K562 (cell line): ENCODE measurements around the gene PDE1C. TPM values are rescaled to one million over a fixed set of nuclear protein-coding genes. Genes with fewer than 3 reads are reported as not detected.

Source experiments
- ATAC-seq: fragments of 200-7000 bp; cut with Tn5 transposase; 3 replicates; pipeline ENCODE4 v1.9.1; 2020; ENCODE audit warnings: moderate library complexity
- BruUV-seq: library from RNA; stranded (reverse); fragments of 400-500 nt; replicated peaks from 2 replicates; lab custom pipeline; 2021; lab: Mats Ljungman, UMichigan
- CTCF ChIA-PET: fragments of 300-600 bp; formaldehyde crosslinking; extraction: SDS; loops from one replicate; lab custom pipeline; 2021; ENCODE audit warnings: low intra/inter-chr PET ratio; lab: Yijun Ruan, JAX
- POLR2A ChIA-PET: fragments of 300-600, 350-650 bp; sonication (Branson Sonifier 250); formaldehyde crosslinking; extraction: SDS; loops from one replicate; lab custom pipeline; 2021; ENCODE audit warnings: antibody characterized with exemption, inconsistent platforms; lab: Yijun Ruan, JAX
- DNase-seq, 4 experiments: peaks; one replicate each; pipeline versions ENCODE4 v3.0.0 to v3.0.0-alpha.2; 2011 to 2018; ENCODE audit warnings: low spot score in 3 of 4, mixed read lengths in 3 of 4; ENCODE audit errors: extremely low read depth in 1 of 4
- FAIRE-seq: peaks from 2 replicates; lab custom pipeline; 2011; peaks lifted over from hg19 to GRCh38; lab: Jason Lieb, UNC
- H2AFZ ChIP-seq: 2 replicates; pipeline ENCODE4 v1.6.0; 2011; ENCODE audit warnings: low read depth, low read length, control low read depth, inconsistent platforms
- H3K27ac ChIP-seq: fragments of 200-600 bp; 3 replicates; pipeline ENCODE4 v1.8.0; 2011; ENCODE audit warnings: low read depth, mild to moderate bottlenecking, control low read depth, inconsistent platforms, low read length, moderate library complexity, mixed read lengths; ENCODE audit errors: extremely low read depth
- H3K27me3 ChIP-seq, 2 experiments: fragments of 300-600 bp in 1 of 2; 2 replicates in 1 of 2; 3 replicates in 1 of 2; pipeline versions ENCODE4 v1.6.0 to v1.8.0; 2011; ENCODE audit warnings: inconsistent platforms in 2 of 2, low read length in 2 of 2, mild to moderate bottlenecking in 1 of 2, mixed read lengths in 1 of 2, moderate library complexity in 1 of 2; ENCODE audit not compliant: control insufficient read depth in 2 of 2, insufficient read depth in 2 of 2
- H3K36me3 ChIP-seq: fragments of 300-600 bp; 3 replicates; pipeline ENCODE4 v1.8.0; 2011; ENCODE audit warnings: mild to moderate bottlenecking, low read length, inconsistent platforms; ENCODE audit not compliant: control insufficient read depth, insufficient read depth
- H3K4me1 ChIP-seq, 2 experiments: fragments of 200-600 bp in 1 of 2; replicated peaks in 1 of 2; 2 replicates in 1 of 2; 3 replicates in 1 of 2; pipeline versions ENCODE4 v1.5.1 to v1.8.0; 2011; ENCODE audit warnings: inconsistent platforms in 2 of 2, low read length in 2 of 2, mild to moderate bottlenecking in 1 of 2, mixed read lengths in 1 of 2, moderate library complexity in 1 of 2; ENCODE audit not compliant: control insufficient read depth in 2 of 2, insufficient read depth in 2 of 2
- H3K4me2 ChIP-seq: 2 replicates; pipeline ENCODE4 v1.6.1; 2011; ENCODE audit warnings: low read length, control low read depth, inconsistent platforms, mixed read lengths; ENCODE audit not compliant: insufficient read depth
- H3K4me3 ChIP-seq: fragments of 200-600 bp; sonication (generic), shearing (Covaris generic); 2 replicates; pipeline ENCODE4 v1.5.1; 2016; ENCODE audit warnings: control low read depth, inconsistent platforms
- H3K79me2 ChIP-seq: fragments of 200-600 bp; 3 replicates; pipeline ENCODE4 v1.8.0; 2011; ENCODE audit warnings: low read length, inconsistent platforms; ENCODE audit not compliant: control insufficient read depth, insufficient read depth
- H3K9ac ChIP-seq, 2 experiments: 2 replicates each; pipeline versions ENCODE4 v1.6.0 to v1.6.1; 2011; ENCODE audit warnings: low read depth in 2 of 2, low read length in 2 of 2, control low read depth in 1 of 2, inconsistent platforms in 1 of 2, mild to moderate bottlenecking in 1 of 2, mixed read lengths in 1 of 2; ENCODE audit not compliant: insufficient read depth in 1 of 2
- H3K9me1 ChIP-seq: one replicate; pipeline ENCODE4 v1.6.0; 2011; ENCODE audit warnings: inconsistent platforms, mild to moderate bottlenecking, low read length, moderate library complexity; ENCODE audit not compliant: control insufficient read depth, insufficient read depth
- H3K9me3 ChIP-seq: replicated peaks from 2 replicates; pipeline ENCODE4 v1.5.1; 2011; ENCODE audit warnings: low read depth, low read length, inconsistent platforms; ENCODE audit not compliant: control insufficient read depth, insufficient read depth
- H4K20me1 ChIP-seq: replicated peaks from 2 replicates; pipeline ENCODE4 v1.6.1; 2011; ENCODE audit warnings: low read length, inconsistent platforms, mixed read lengths; ENCODE audit not compliant: control insufficient read depth, insufficient read depth
- BRD4 ChIP-seq: fragments of 200-600 bp; sonication (generic); IDR thresholded peaks from 2 replicates; pipeline ENCODE4 v1.6.1; 2017; ENCODE audit warnings: inconsistent platforms
- CBFA2T3 ChIP-seq: fragments of 450-650 bp; IDR thresholded peaks from 2 replicates; pipeline ENCODE4 v1.6.1; 2017
- CREB1 ChIP-seq, 2 experiments: sonication (generic) in 1 of 2; formaldehyde crosslinking in 1 of 2; IDR thresholded peaks; 2 replicates each; pipeline versions ENCODE4 v1.6.1 to v1.8.0; 2012 to 2022; ENCODE audit warnings: inconsistent platforms in 1 of 2, mild to moderate bottlenecking in 1 of 2, missing genetic modification reagents in 1 of 2, moderate library complexity in 1 of 2
- MEF2D ChIP-seq: conservative IDR thresholded peaks from 2 replicates; pipeline ENCODE4 v1.6.1; 2016; ENCODE audit warnings: low read depth, missing genetic modification characterization, missing compliant biosample characterization
- NFE2L1 ChIP-seq: fragments of 450-650 bp; IDR thresholded peaks from 2 replicates; pipeline ENCODE4 v1.6.1; 2016; ENCODE audit warnings: missing genetic modification characterization, low read depth, mild to moderate bottlenecking, missing compliant biosample characterization, moderate library complexity, borderline replicate concordance
- TCF7 ChIP-seq: sonication (generic); IDR thresholded peaks from 2 replicates; pipeline ENCODE4 v1.6.1; 2016; ENCODE audit warnings: antibody characterized with exemption, borderline replicate concordance
- TGIF2 ChIP-seq: sonication (generic); formaldehyde crosslinking; IDR thresholded peaks from 2 replicates; pipeline ENCODE4 v1.8.1; 2022; ENCODE audit warnings: mild to moderate bottlenecking, missing genetic modification reagents, moderate library complexity
- ZNF134 ChIP-seq: fragments of 250-450 bp; sonication (Bioruptor Pico); conservative IDR thresholded peaks from 2 replicates; pipeline ENCODE4 v1.4.0; 2020
- ZNF41 ChIP-seq: fragments of 250-450 bp; sonication (Bioruptor Pico); conservative IDR thresholded peaks from 2 replicates; pipeline ENCODE4 v1.4.0; 2020; ENCODE audit warnings: mild to moderate bottlenecking
- in situ Hi-C: fragments of 300-500 bp; cut with MboI; formaldehyde crosslinking; loops from 4 replicates; pipeline ENCODE4 v1.15.0; 2018; ENCODE audit warnings: inconsistent platforms, mixed read lengths
- intact Hi-C: fragments of 100-400 bp; cut with micrococcal nuclease; formaldehyde crosslinking; loops from 2 replicates; pipeline ENCODE4 v1.14.2; 2022
- polyA plus RNA-seq, 8 experiments: library from polyadenylated mRNA; depleted of rRNA in 4 of 8; stranded (reverse) in 5 of 8; unstranded in 3 of 8; fragments of >200 nt; fragmentation: Nextera tagmentation in 2 of 8; fragmentation: Illumina TruSeq in 1 of 8; extraction: Ambion mirVana in 2 of 8; extraction: Trizol in 1 of 8; gene quantifications; 2 replicates each; pipeline versions ENCODE4 v1.2.1 to v1.2.3, GENCODE V29; 2011 to 2014; ENCODE audit warnings: inconsistent platforms in 1 of 8, missing spikeins in 1 of 8
- total RNA-seq, 7 experiments: library from RNA; depleted of rRNA in 6 of 7; stranded (reverse); fragments of >200 nt in 6 of 7; fragmentation: Illumina TruSeq in 2 of 7; extraction: Trizol in 2 of 7; gene quantifications; 2 replicates each; pipeline versions ENCODE4 v1.2.1 to v1.2.3, GENCODE V29; 2011 to 2021; ENCODE audit warnings: low replicate concordance in 1 of 7

PDE1C gene
- total and polyA plus RNA-seq, 9 of the 15 experiments (the other 6 are each of a cell fraction or from before 2014, with no cell fraction given) = under 0.01 to 0.01 TPM; not detected in 7

DNA sequence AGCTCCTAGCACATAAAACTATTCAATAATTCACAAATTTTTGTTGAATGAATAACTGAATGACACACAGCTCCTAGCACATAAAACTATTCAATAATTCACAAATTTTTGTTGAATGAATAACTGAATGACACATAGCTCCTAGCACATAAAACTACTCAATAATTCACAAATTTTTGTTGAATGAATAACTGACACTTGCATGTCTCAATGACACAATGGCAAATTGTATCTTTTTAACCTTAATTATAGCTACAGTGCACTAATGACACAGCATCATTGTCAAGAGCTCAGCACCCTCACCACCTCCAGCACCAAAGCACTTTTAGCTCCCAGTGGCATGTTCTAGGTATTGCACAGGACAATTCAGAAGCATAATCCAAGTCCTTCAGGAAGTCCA, 131.6 kb downstream of the PDE1C start:
- no TSS peak for BruUV-seq
- FAIRE-seq = no peak
- no peak for TF ChIP-seq TGIF2 (CRISPR knock-in tag)
- TF ChIP-seq NFE2L1 = no peak
- no peak for TF ChIP-seq BRD4
- TF ChIP-seq CREB1 (IDR thresholded peaks at IDR 0.05) = no peak
- TF ChIP-seq CREB1 (CRISPR knock-in tag; IDR thresholded peaks at IDR 0.05) = no peak
- TF ChIP-seq, all 486 proteins: peak for 0
- Histone ChIP-seq H3K4me1 (no peaks in the 10 kb centered on the region), H4K20me1 (no peaks in the 10 kb centered on the region), H2AFZ (no peak overlapping the region), H3K9me1 (no peaks in the 10 kb centered on the region), H3K9me3 (no peaks in the 10 kb centered on the region), H3K36me3 (no peaks in the 10 kb centered on the region), H3K79me2 (no peaks in the 10 kb centered on the region), H3K9ac (no peak overlapping the region), H3K4me3 (no peak overlapping the region), H3K4me2 (no peak overlapping the region), H3K27me3 (no peaks in the 10 kb centered on the region), H3K27ac (no peak overlapping the region)
- no peak for DNase-seq
- ChIA-PET CTCF (no interaction called here), POLR2A (no interaction called here)
- in situ Hi-C loops = no loop called here
- ATAC-seq = no peak
- intact Hi-C loops = no loop called here

DNA sequence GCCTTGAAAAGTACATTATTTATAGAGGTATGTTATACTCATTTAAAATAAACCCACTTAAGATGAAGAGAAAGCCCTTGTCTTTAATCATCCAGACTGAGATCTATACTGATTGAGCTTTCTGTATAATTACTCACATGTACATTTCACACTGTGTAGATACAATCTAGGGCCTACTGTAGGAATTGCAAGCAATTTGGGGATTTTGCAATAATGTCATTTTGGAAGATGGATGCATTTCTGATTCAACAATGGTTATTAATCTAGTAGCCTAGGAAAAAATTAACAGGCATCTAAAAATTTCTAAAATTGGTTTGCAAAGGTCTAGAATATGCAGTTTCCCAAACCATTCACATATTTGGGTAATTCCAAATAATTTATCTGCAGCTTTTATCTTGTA, 132.2 kb downstream of the PDE1C start:
- ATAC-seq (no peak), FAIRE-seq (no peak), DNase-seq (no peak)
- Histone ChIP-seq H2AFZ (no peak overlapping the region), H4K20me1 (no peaks in the 10 kb centered on the region), H3K36me3 (no peaks in the 10 kb centered on the region), H3K4me2 (no peak overlapping the region), H3K4me1 (no peaks in the 10 kb centered on the region), H3K9me1 (no peaks in the 10 kb centered on the region), H3K9ac (no peak overlapping the region), H3K4me3 (no peak overlapping the region), H3K79me2 (no peaks in the 10 kb centered on the region), H3K27me3 (no peaks in the 10 kb centered on the region), H3K9me3 (no peaks in the 10 kb centered on the region), H3K27ac (no peak overlapping the region)
- in situ Hi-C loops (no loop called here), intact Hi-C loops (no loop called here)
- ChIA-PET POLR2A (no interaction called here), CTCF (no interaction called here)
- TF ChIP-seq ZNF134 (CRISPR knock-in tag) = no peak
- no peak for TF ChIP-seq MEF2D (tag)
- TF ChIP-seq TCF7 = no peak
- no peak for TF ChIP-seq ZNF41 (CRISPR knock-in tag)
- no peak for TF ChIP-seq CBFA2T3
- no TSS peak for BruUV-seq
